Neural cell (in vitro differentiated cells): ENCODE results near the gene NFIA. TPM values are rescaled to one million over a fixed set of nuclear protein-coding genes. Genes with fewer than 3 reads are reported as not detected.

Source experiments
- H2AFZ ChIP-seq: fragments of 200-600, 300-800 bp; sonication (generic), shearing (Covaris generic); 2 replicates; pipeline ENCODE4 v1.6.0; 2014; ENCODE audit warnings: low read depth, mild to moderate bottlenecking, antibody characterized with exemption, low read length, moderate library complexity
- H3F3A ChIP-seq: fragments of 200-600 bp; shearing (Covaris generic); 2 replicates; pipeline ENCODE4 v1.6.1; 2016; ENCODE audit warnings: mild to moderate bottlenecking, moderate library complexity, mixed read lengths, antibody characterized with exemption, low read length; ENCODE audit not compliant: insufficient read depth, poor library complexity, severe bottlenecking
- H3K27ac ChIP-seq: fragments of 200-600, 300-800 bp; sonication (generic), shearing (Covaris generic); 2 replicates; pipeline ENCODE4 v1.5.1; 2014; ENCODE audit warnings: mild to moderate bottlenecking, low read length, moderate library complexity
- H3K27me3 ChIP-seq: fragments of 300-800, 200-600 bp; sonication (generic), shearing (Covaris generic); 2 replicates; pipeline ENCODE4 v1.6.0; 2014; ENCODE audit warnings: mild to moderate bottlenecking, low read depth, low read length, moderate library complexity; ENCODE audit not compliant: insufficient read depth
- H3K36me3 ChIP-seq: fragments of 300-800, 200-600 bp; sonication (generic), shearing (Covaris generic); 2 replicates; pipeline ENCODE4 v1.5.1; 2014; ENCODE audit warnings: mild to moderate bottlenecking, antibody characterized with exemption, low read length, moderate library complexity; ENCODE audit not compliant: insufficient read depth
- H3K4me2 ChIP-seq: fragments of 300-800, 200-600 bp; sonication (generic), shearing (Covaris generic); 2 replicates; pipeline ENCODE4 v1.6.0; 2014; ENCODE audit warnings: mild to moderate bottlenecking, low read length
- H3K4me3 ChIP-seq: fragments of 300-800, 200-600 bp; sonication (generic), shearing (Covaris generic); 2 replicates; pipeline ENCODE4 v1.5.1; 2014; ENCODE audit warnings: mild to moderate bottlenecking, low read length, moderate library complexity
- H3K79me2 ChIP-seq: fragments of 200-600 bp; shearing (Covaris generic); replicated peaks from 2 replicates; pipeline ENCODE4 v1.6.0; 2014; ENCODE audit warnings: mild to moderate bottlenecking, low read length, moderate library complexity; ENCODE audit not compliant: insufficient read depth
- H3K9ac ChIP-seq: fragments of 300-800, 200-600 bp; sonication (generic), shearing (Covaris generic); 2 replicates; pipeline ENCODE4 v1.6.1; 2016; ENCODE audit warnings: mild to moderate bottlenecking, low read length, mixed read lengths
- H3K9me2 ChIP-seq: fragments of 200-600 bp; shearing (Covaris generic); 2 replicates; pipeline ENCODE4 v1.6.1; 2016; ENCODE audit warnings: mild to moderate bottlenecking, low read length, mixed read lengths; ENCODE audit not compliant: insufficient read depth
- H3K9me3 ChIP-seq: fragments of 200-600, 300-800 bp; sonication (generic), shearing (Covaris generic); 2 replicates; pipeline ENCODE4 v1.6.1; 2016; ENCODE audit warnings: mild to moderate bottlenecking, mixed run types, low read length, moderate library complexity, mixed read lengths
- H4K20me1 ChIP-seq: fragments of 200-600 bp; shearing (Covaris generic); 2 replicates; pipeline ENCODE4 v1.6.1; 2016; ENCODE audit warnings: mild to moderate bottlenecking, mixed run types; ENCODE audit not compliant: insufficient read depth
- EP300 ChIP-seq: fragments of 450-650 bp; conservative IDR thresholded peaks from 2 replicates; pipeline ENCODE4 v1.6.1; 2014; ENCODE audit warnings: antibody characterized with exemption, mild to moderate bottlenecking, moderate library complexity; ENCODE audit not compliant: poor library complexity, severe bottlenecking
- EZH2 ChIP-seq: fragments of 200-600, 300-800 bp; shearing (Covaris generic), sonication (generic); IDR thresholded peaks from 2 replicates; pipeline ENCODE4 v1.6.1; 2014; ENCODE audit warnings: antibody characterized with exemption, low read length, borderline replicate concordance, mild to moderate bottlenecking; ENCODE audit not compliant: insufficient read depth, poor library complexity, severe bottlenecking
- MXI1 ChIP-seq: fragments of 450-650 bp; conservative IDR thresholded peaks from 2 replicates; pipeline ENCODE4 v1.6.1; 2014; ENCODE audit warnings: antibody characterized with exemption, mild to moderate bottlenecking; ENCODE audit not compliant: poor library complexity, severe bottlenecking
- POLR2AphosphoS5 ChIP-seq: IDR thresholded peaks from 2 replicates; pipeline ENCODE4 v1.6.1; 2012
- RAD21 ChIP-seq: fragments of 450-650 bp; conservative IDR thresholded peaks from 2 replicates; pipeline ENCODE4 v1.6.1; 2014; ENCODE audit warnings: antibody characterized with exemption, mild to moderate bottlenecking, moderate library complexity
- SMC3 ChIP-seq: fragments of 450-650 bp; conservative IDR thresholded peaks from 2 replicates; pipeline ENCODE4 v1.6.1; 2014; ENCODE audit warnings: antibody characterized with exemption, mild to moderate bottlenecking, moderate library complexity; ENCODE audit not compliant: poor library complexity
- TAF1 ChIP-seq: IDR thresholded peaks from 2 replicates; pipeline ENCODE4 v1.6.1; 2012; ENCODE audit warnings: low read depth
- polyA plus RNA-seq: library from polyadenylated mRNA; depleted of rRNA; stranded (reverse); fragments of >200 nt; gene quantifications from 2 replicates; pipeline ENCODE4 v1.2.3, GENCODE V29; 2014
- TF ChIP-seq, protein P1 (sequence below): fragments of 450-650 bp; IDR thresholded peaks from 2 replicates; pipeline ENCODE4 v1.5.1; 2014; ENCODE audit warnings: antibody characterized with exemption, mild to moderate bottlenecking, moderate library complexity; ENCODE audit not compliant: poor library complexity, severe bottlenecking
- TF ChIP-seq, protein P2 (sequence below): IDR thresholded peaks from 2 replicates; pipeline ENCODE4 v1.6.1; 2012; ENCODE audit warnings: borderline replicate concordance

NFIA gene
- polyA plus RNA-seq, 1 donor from 2014 or later = 0.47 TPM

DNA sequence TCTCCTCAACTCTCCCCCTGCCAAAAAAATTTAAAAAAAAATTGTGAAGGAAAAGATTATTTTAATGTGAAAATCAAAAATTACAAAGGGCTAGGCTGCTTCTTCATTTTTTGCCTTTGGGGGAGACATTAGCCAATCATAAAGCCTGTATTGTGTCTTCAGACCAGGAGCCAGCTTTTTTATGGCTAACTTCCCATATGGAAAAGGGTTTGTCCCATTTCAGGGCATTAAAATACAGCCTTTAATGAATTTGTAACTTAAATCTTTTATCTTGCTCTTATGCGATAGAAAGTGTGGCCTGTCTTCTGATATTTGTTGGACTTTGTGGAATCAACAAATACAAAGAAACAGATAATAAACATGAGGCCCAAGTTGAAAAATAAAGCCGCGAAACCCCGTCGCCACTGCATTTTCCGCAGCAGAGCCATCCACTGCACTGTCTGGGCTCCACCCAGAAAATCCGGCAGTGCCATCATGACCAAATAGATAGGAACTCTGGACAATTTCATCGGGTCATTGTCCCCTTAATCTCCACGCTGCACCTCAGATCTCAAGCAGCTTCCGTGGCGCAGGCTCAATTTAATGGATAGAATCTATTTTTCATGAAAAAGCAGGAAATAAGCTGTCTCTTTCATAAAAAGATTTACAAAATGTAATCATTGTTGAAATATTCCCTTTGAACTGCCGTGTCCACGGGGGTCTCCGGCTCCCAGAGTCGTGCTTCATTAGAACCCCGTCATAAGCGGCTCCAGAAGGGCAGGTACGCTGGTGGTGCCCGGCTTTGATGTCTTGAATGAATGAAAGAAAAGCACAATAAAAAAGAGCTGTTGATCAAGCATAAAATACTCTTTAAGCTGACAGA lies 365.0 kb downstream of the NFIA start:
- Histone ChIP-seq H3K9me2 (no peaks in the 10 kb centered on the region), H3F3A (no peaks in the 10 kb centered on the region), H3K27ac (no peak overlapping the region), H4K20me1 (no peaks in the 10 kb centered on the region), H3K27me3 (peaks cover 8% of the 10 kb centered on the region), H3K9me3 (no peaks in the 10 kb centered on the region), H3K9ac (no peak overlapping the region), H3K4me2 (no peak overlapping the region), H3K36me3 (no peaks in the 10 kb centered on the region), H3K4me3 (no peak overlapping the region), H3K79me2 (no peaks in the 10 kb centered on the region), H2AFZ (no peak overlapping the region)
- TF ChIP-seq, protein P1, sequence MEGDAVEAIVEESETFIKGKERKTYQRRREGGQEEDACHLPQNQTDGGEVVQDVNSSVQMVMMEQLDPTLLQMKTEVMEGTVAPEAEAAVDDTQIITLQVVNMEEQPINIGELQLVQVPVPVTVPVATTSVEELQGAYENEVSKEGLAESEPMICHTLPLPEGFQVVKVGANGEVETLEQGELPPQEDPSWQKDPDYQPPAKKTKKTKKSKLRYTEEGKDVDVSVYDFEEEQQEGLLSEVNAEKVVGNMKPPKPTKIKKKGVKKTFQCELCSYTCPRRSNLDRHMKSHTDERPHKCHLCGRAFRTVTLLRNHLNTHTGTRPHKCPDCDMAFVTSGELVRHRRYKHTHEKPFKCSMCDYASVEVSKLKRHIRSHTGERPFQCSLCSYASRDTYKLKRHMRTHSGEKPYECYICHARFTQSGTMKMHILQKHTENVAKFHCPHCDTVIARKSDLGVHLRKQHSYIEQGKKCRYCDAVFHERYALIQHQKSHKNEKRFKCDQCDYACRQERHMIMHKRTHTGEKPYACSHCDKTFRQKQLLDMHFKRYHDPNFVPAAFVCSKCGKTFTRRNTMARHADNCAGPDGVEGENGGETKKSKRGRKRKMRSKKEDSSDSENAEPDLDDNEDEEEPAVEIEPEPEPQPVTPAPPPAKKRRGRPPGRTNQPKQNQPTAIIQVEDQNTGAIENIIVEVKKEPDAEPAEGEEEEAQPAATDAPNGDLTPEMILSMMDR = no peak
- TF ChIP-seq RAD21 = no peak
- TF ChIP-seq EZH2 = no peak
- TF ChIP-seq SMC3 = no peak
- TF ChIP-seq TAF1 = no peak
- TF ChIP-seq, protein P2, sequence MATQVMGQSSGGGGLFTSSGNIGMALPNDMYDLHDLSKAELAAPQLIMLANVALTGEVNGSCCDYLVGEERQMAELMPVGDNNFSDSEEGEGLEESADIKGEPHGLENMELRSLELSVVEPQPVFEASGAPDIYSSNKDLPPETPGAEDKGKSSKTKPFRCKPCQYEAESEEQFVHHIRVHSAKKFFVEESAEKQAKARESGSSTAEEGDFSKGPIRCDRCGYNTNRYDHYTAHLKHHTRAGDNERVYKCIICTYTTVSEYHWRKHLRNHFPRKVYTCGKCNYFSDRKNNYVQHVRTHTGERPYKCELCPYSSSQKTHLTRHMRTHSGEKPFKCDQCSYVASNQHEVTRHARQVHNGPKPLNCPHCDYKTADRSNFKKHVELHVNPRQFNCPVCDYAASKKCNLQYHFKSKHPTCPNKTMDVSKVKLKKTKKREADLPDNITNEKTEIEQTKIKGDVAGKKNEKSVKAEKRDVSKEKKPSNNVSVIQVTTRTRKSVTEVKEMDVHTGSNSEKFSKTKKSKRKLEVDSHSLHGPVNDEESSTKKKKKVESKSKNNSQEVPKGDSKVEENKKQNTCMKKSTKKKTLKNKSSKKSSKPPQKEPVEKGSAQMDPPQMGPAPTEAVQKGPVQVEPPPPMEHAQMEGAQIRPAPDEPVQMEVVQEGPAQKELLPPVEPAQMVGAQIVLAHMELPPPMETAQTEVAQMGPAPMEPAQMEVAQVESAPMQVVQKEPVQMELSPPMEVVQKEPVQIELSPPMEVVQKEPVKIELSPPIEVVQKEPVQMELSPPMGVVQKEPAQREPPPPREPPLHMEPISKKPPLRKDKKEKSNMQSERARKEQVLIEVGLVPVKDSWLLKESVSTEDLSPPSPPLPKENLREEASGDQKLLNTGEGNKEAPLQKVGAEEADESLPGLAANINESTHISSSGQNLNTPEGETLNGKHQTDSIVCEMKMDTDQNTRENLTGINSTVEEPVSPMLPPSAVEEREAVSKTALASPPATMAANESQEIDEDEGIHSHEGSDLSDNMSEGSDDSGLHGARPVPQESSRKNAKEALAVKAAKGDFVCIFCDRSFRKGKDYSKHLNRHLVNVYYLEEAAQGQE = no peak
- TF ChIP-seq POLR2AphosphoS5 = no peak
- TF ChIP-seq MXI1 = no peak
- TF ChIP-seq EP300 = no peak

DNA sequence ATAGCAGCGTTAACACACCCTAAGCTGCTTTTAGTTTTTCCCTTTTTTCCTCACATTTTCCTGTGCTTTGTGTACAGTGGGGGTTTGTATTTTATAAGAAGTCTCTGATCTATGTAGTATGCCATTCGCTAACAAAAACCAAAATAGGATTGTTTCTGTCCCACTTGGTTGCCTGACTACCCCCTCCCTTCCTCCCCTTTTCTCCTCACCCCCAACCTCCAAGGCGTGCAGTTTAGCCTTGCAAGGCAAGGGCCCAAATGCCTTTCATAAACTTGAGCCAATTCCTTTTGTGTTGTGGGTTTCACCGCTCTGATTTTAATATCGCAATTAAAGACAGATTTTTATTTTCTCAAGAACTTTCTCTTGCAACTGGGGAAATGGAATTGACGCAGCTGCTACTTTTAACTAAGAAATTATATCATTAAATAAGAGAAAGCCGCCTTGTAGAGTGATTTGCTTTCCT lies 365.6 kb downstream of the NFIA start:
- Histone ChIP-seq H3K4me2 (no peak overlapping the region), H3K79me2 (no peaks in the 10 kb centered on the region), H3K36me3 (no peaks in the 10 kb centered on the region), H3K27ac (no peak overlapping the region), H3K4me3 (no peak overlapping the region), H3K9me3 (no peaks in the 10 kb centered on the region), H2AFZ (no peak overlapping the region), H3F3A (no peaks in the 10 kb centered on the region), H4K20me1 (no peaks in the 10 kb centered on the region), H3K27me3 (peaks cover 8% of the 10 kb centered on the region), H3K9me2 (no peaks in the 10 kb centered on the region), H3K9ac (no peak overlapping the region)
- TF ChIP-seq EZH2 (no peak), SMC3 (no peak), EP300 (no peak), MXI1 (no peak), POLR2AphosphoS5 (no peak), TAF1 (no peak), RAD21 (no peak)
- TF ChIP-seq, protein P1 = no peak
- TF ChIP-seq, protein P2 = no peak
